Pancreas (tissue), 10 donors: ENCODE data around the gene XYLT1. TPM values are rescaled to one million over a fixed set of nuclear protein-coding genes. Genes with fewer than 3 reads are reported as not detected.

ENCODE experiments used
- ATAC-seq, 4 donors: fragments of 200-7000 bp; cut with Tn5 transposase; one replicate each; pipeline versions ENCODE4 v1.8.0 to v1.9.1; 2020; ENCODE audit warnings: mild to moderate bottlenecking in 4 of 4, moderate library complexity in 4 of 4
- DNase-seq, 6 donors: peaks; one replicate each; pipeline ENCODE4 v3.0.0-alpha.2; 2020
- FAIRE-seq: peaks from 2 replicates; lab custom pipeline; 2012; peaks lifted over from hg19 to GRCh38; lab: Jason Lieb, UNC
- H3K27ac ChIP-seq, 4 donors: fragments of 200-600 bp; sonication (generic); 1 replicate in 3 of 4; 2 replicates in 1 of 4; pipeline versions ENCODE4 v1.5.0 to v1.8.0; 2020
- H3K27me3 ChIP-seq, 4 donors: fragments of 200-600 bp; one replicate each; pipeline ENCODE4 v1.8.0; 2021
- H3K36me3 ChIP-seq, 3 donors: fragments of 200-600 bp; sonication (generic) in 1 of 3; one replicate each; pipeline versions ENCODE4 v1.5.0 to v1.8.0; 2020 to 2021
- H3K4me1 ChIP-seq, 3 donors: fragments of 200-600 bp; one replicate each; pipeline ENCODE4 v1.8.0; 2021
- H3K4me3 ChIP-seq, 4 donors: fragments of 200-600 bp; sonication (generic) in 2 of 4; one replicate each; pipeline versions ENCODE4 v1.5.0 to v1.8.0; 2020 to 2021
- H3K9me3 ChIP-seq, 4 donors: fragments of 200-600 bp; one replicate each; pipeline ENCODE4 v1.8.0; 2021
- CTCF ChIP-seq, 4 donors: fragments of 200-600 bp; sonication (generic) in 3 of 4; IDR thresholded peaks; one replicate each; pipeline versions ENCODE4 v1.5.0 to v1.8.0; 2021; ENCODE audit warnings: antibody characterized with exemption in 4 of 4
- WGBS, 2 donors: extraction: QIAGEN DNeasy Blood & Tissue Kit; methylation state at CpG; one replicate each; pipeline ENCODE4 v1.1.7; 2013; 5-methylcytosine and 5-hydroxymethylcytosine counted together
- intact Hi-C, 3 donors: fragments of 100-400 bp; cut with DNase I; formaldehyde crosslinking; loops; one replicate each; pipeline versions ENCODE4 v1.11.1 to v1.14.2; 2022
- polyA plus RNA-seq, 2 donors: library from polyadenylated mRNA; stranded (reverse); fragments of 200-250 nt; gene quantifications; one replicate each; pipeline ENCODE4 v1.2.3, GENCODE V29; 2013
- total RNA-seq, 6 donors: library from RNA; stranded (reverse); fragmentation: NEBNext Ultra II Directional in 4 of 6; extraction: Animal tissue kit (Norgen Biotek cat#: 25700) in 4 of 6; gene quantifications; one replicate each; pipeline versions ENCODE4 v1.2.1 to v1.2.4, GENCODE V29; 2021 to 2023
- donor health status: healthy with polysubstance abuse.
- donor health status: DM: no; HTN: no; CAD: no; lungs with moderate emphysema.
- donor health status: DM: no; HTN: no; CAD: no.
- donor health status: control.
- donor health status: control.
- donor health status: Bipolar disorder and iron deficiency.
- donor health status: DM: yes; HTN: yes; CAD: no.
- donor health status: DM: no; HTN: no; CAD: no.
- donor health status: DM: no; HTN: no; CAD: no.
- donor health status: DM: yes; HTN: yes; CAD: no.

The XYLT1 gene
- total and polyA plus RNA-seq, 8 donors = 1.6 to 8.2 (median 4.6) TPM

- ATAC-seq (no peak), FAIRE-seq (no peak), DNase-seq (no peak)
- WGBS, 2 donors = 40 to 53% methylated on average over 2 of the region's 2 CpGs
- Histone ChIP-seq H3K27me3 (no peaks in the 10 kb centered on the region), H3K9me3 (no peaks in the 10 kb centered on the region), H3K36me3 (no peaks in the 10 kb centered on the region), H3K4me3 (no peak overlapping the region), H3K4me1 (peaks cover 47 to 62% (median 52%) of the 10 kb centered on the region in 3 donors), H3K27ac (peak overlapping the region; percentile 76 to 91 (median 84))
- intact Hi-C loops = no loop called here
- TF ChIP-seq CTCF (IDR thresholded peaks at IDR 0.05) = no peak
Measured at GRCh38 chr16:17269439-17269838, 201.3 kb downstream of the XYLT1 start.

DNA sequence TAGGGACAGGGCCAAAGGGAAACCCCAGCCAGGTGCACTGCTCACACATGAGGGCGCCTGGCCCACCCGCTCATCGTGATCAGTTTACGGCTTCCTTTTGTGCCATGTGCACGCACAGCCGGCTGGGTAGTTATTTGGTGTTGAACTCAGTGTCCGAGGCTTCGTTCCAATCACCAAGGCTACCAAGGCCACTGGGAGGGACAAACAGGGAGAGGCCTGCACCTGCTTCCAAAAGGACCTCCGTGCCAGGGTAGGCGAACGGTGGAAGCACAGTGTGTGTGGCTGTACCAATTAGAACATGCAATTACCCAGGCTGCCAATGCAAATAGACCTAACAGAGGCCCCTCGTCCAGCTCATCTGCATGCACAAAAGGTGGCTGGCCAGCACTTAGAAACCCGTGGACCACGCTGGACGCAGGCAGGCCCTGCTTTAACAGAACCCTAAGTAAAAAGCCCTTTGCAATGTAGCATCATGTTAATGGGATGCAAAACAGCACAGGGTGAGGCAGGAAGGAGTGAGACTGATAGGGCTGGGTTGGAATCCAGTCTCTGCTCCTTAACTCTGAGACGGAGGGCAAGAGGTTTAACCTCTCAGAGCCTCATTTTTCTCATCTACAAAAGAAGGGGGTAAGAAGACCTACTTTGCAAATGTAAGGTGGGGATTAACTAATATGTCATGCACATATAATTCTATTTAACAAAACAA, 204.0 kb downstream of the XYLT1 start:
- ATAC-seq = peak; percentile 81 to 91 (median 86)
- Histone ChIP-seq H3K4me3 (no peak overlapping the region), H3K27me3 (no peaks in the 10 kb centered on the region), H3K36me3 (no peaks in the 10 kb centered on the region), H3K9me3 (no peaks in the 10 kb centered on the region), H3K27ac (peak overlapping the region; percentile 53 to 72 (median 66)), H3K4me1 (peaks cover 47 to 56% (median 51%) of the 10 kb centered on the region in 3 donors)
- WGBS, 2 donors = 13 to 17% methylated on average over 16 of the region's 16 CpGs
- TF ChIP-seq CTCF (IDR thresholded peaks at IDR 0.05) = no peak
- FAIRE-seq = no peak
- intact Hi-C loops = no loop called here
- DNase-seq = peak; percentile 85 to 98 (median 96)

DNA sequence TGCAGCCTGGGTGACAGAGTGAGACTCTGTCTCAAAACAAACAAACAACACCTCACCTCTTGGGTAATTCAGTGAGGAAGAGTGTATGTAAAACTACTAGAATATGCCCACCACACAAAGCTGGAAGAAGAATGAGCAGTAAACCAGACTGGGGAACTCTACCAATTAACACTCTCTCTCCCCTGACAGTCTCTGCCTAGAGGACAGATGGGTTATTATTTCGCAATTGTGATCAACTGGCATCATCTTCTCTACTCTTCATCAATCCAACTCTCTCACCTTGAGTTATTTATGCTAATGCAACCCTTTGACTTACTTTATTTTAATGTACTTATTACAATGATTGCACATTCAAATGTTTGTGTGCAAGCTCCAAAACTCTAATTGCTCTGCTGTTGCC, 205.6 kb downstream of the XYLT1 start:
- no peak overlapping the region for H3K27ac ChIP-seq
- no peaks in the 10 kb centered on the region for H3K36me3 ChIP-seq
- H3K4me1 ChIP-seq = peaks cover 33 to 40% (median 36%) of the 10 kb centered on the region in 3 donors
- ATAC-seq (no peak), FAIRE-seq (no peak), DNase-seq (no peak)
- H3K4me3 ChIP-seq = no peak overlapping the region
- 89 to 100% methylated on average over 1 of the region's 1 CpG for WGBS, 2 donors
- H3K9me3 ChIP-seq = no peaks in the 10 kb centered on the region
- no peak for TF ChIP-seq CTCF (IDR thresholded peaks at IDR 0.05)
- intact Hi-C loops = no loop called here
- H3K27me3 ChIP-seq = no peaks in the 10 kb centered on the region

GRCh38 chr16:17261197-17261858, 209.4 kb downstream of the XYLT1 start:
- intact Hi-C loops = no loop called here
- Histone ChIP-seq H3K27ac (no peak overlapping the region), H3K27me3 (no peaks in the 10 kb centered on the region), H3K4me3 (no peak overlapping the region), H3K36me3 (no peaks in the 10 kb centered on the region), H3K9me3 (no peaks in the 10 kb centered on the region), H3K4me1 (peaks cover 11 to 14% (median 11%) of the 10 kb centered on the region in 3 donors)
- no peak for TF ChIP-seq CTCF (IDR thresholded peaks at IDR 0.05)
- 80 to 87% methylated on average over 5 of the region's 5 CpGs for WGBS, 2 donors
- ATAC-seq = no peak
- FAIRE-seq = no peak
- DNase-seq = no peak
